HUDEP-2 (cell line): Measurements from ENCODE around the gene GRB7.
"Not testable (repeated sequence)": the region's sequence is repeated elsewhere in the genome, so short reads cannot be mapped to it uniquely, and the experiment has no call there.

Source experiments
- DNase-seq, 76 experiments: peaks; one replicate each; lab custom pipeline; 2025; ENCODE audit not compliant: unreplicated experiment in 76 of 76; lab: John Stamatoyannopoulos, UW

The GRB7 gene

DNA sequence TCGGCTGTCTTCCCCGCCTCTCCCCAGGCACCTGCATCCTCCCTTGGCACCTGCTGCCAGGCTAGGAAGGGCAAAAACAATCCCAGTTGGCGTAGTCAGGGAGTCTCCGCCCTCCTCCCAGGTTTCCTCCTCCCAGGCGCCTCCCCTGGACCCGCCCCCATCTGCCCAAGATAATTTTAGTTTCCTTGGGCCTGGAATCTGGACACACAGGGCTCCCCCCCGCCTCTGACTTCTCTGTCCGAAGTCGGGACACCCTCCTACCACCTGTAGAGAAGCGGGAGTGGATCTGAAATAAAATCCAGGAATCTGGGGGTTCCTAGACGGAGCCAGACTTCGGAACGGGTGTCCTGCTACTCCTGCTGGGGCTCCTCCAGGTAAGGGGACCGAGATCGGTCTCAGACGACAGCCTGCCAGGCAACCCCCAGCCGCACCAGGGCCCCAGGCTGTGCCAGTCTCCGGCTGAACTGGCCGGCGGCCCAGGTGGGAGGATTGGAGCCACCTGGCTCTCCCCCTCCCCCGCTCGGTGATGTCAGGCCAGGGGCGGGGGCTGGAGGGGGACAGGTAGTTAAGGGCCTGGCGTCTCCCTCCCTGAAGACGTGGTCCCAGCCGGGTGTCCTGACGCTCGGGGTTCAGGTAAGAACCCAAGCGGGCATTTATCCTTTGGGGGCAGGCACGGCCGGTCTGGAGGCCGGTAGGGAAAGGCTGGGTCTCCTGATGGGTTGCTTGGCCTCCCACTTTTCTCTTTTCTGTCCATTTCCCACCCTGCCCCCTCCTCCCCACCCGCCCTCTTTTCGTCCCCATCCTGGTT is at the start of gene GRB7:
GRB7 (plus strand) TSS at position 179 of the 808 bp plus-strand sequence. CDS start 4,364 bp downstream, outside the sequence.
- no peak for DNase-seq

- no peak for DNase-seq
These were observed 49.3 kb upstream of the GRB7 start for GRCh38 chr17:39688475-39688835.

- DNase-seq: no peak
These were observed 48.8 kb upstream of the GRB7 start for GRCh38 chr17:39688945-39689344.

DNA sequence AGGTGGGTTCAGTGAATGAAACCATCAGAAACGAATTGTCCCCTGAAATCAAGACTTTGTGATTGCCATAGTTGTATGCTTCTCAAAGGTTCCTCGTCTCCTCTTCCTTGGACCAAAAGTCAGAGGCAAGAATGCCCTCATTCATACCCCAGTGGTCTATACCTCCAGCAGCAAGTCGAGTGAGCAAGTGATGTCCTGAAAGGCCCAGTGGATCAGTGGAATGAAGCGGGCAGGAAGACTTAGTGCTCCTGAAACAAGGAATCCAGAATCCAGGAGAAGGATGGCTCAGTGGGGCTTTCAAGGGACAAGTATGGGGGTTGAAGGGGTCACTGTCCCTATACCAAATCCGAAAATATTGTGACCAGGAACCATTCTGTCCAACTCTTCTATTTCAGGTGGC is 43.1 kb upstream of the GRB7 start:
- DNase-seq: no peak

- no peak for DNase-seq
These were observed 42.7 kb upstream of the GRB7 start for GRCh38 chr17:39695089-39695474.

DNA sequence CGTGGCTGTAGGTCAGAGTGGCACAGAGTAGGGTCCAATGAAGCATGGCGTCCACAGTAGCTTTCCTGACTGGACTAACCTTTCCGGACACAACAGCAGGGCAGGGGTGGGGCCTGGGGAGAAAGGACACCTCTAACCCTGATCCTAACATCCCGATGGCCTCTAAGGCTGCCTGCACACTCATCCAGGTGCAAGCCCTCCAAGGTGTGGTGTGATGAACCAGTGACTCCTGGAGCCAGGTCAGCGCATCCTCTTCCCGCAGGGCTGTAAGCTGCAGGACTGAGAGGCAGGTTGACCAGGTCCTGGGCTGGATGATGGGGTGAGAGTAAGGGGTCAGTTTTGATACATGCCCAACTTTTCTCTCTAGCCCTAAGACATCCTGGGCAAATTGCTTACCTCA is 41.0 kb upstream of the GRB7 start:
- DNase-seq: no peak

- DNase-seq: peak in 5 of 76 experiments; percentile 5 to 22 (median 13)
These were observed 39.8 kb upstream of the GRB7 start for GRCh38 chr17:39697961-39698360.

- not testable (repeated sequence) for DNase-seq
These were observed 38.5 kb upstream of the GRB7 start for GRCh38 chr17:39699157-39699817.

DNA sequence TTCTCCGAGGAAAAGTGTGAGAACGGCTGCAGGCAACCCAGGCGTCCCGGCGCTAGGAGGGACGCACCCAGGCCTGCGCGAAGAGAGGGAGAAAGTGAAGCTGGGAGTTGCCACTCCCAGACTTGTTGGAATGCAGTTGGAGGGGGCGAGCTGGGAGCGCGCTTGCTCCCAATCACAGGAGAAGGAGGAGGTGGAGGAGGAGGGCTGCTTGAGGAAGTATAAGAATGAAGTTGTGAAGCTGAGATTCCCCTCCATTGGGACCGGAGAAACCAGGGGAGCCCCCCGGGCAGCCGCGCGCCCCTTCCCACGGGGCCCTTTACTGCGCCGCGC is 38.0 kb upstream of the GRB7 start, which contains the start of gene ERBB2:
ERBB2 (plus strand) TSS at position 247 of the 330 bp plus-strand sequence. CDS start 175 bp downstream, outside the sequence.
- DNase-seq: no peak

GRCh38 chr17:39700148-39700987 is 37.4 kb upstream of the GRB7 start:
- no peak for DNase-seq

- DNase-seq: no peak
These were observed 36.5 kb upstream of the GRB7 start for GRCh38 chr17:39701012-39701783.

DNA sequence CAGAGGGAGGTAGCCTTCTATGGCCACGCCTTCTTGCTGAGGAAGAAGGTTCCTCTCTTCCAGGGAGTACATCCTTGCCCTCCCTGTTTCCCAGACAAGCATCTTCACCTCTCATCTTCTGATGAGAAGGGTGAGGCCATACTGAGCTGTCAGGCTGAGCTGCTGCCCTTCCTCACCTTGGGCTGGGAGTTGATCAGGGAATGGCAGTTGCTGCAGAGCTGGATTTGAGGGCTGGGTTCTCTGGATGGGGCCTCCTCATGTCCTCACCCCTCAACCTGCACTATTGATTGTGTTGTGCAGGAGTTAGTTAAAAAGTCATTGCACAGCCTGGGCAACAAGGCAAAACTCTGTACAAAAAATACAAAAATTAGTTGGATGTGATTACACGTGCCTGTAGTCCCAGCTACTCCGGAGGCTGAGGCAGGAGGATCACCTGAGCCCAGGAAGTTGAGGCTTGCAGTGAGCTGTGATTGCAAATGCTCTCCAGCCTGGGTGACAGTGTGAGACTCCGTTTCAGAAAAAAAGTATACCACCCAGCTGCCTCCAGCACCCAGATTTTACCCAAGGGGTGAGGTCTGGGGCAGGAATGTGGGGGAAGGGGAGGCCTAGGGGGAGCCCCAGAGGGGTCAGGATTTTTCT is 35.8 kb upstream of the GRB7 start:
- no peak for DNase-seq

DNA sequence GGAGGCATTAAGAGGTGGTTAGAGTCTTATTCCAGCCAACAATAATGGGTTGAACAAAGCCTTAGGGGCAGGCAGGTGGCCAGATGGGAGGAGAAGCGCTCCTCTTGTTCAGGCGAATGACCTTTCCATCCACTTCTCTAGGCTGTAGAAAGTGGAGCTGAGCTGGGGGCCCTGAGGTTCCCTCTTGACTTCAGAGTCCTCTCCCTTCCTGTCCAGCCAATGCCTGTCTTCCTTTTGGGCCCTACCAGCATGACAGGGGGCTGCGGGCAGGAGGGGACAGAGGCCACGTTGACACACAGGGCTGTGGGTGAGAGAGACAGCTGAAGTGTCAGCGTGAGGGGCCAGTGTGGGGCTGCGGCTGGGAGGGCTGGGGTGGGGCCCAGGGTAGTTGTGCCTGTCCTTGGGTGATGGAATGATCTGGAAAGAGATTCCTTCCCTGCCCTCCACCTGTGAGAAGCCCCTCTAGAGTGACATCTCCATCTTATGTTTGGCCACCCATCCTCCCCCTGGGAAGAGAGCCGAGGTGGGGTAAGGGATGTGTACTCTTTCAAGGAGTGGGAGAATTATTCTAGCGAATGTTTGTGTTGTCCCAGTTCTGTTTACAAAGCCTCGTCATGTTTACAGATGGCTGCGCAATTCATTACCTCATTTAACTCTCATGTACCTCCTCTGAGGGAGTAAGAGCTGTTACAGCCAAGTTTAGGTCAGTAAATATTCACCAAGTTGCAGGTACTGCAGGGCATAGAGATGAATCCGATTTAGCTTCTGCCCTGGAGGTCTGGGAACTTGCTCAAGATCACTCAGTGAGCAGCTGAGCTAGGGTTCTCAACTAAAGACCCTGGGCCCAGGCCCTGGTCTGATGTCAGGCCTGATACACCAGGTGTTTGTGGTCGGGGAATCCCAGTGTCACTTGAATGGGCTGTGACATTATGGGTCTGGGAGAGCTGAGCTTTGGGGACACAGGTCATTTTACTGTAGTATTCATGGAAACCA is 34.5 kb upstream of the GRB7 start:
- no peak for DNase-seq

- no peak for DNase-seq
These were observed 33.8 kb upstream of the GRB7 start for GRCh38 chr17:39703913-39704312.

- no peak for DNase-seq
These were observed 32.8 kb upstream of the GRB7 start for GRCh38 chr17:39704821-39705551.

DNA sequence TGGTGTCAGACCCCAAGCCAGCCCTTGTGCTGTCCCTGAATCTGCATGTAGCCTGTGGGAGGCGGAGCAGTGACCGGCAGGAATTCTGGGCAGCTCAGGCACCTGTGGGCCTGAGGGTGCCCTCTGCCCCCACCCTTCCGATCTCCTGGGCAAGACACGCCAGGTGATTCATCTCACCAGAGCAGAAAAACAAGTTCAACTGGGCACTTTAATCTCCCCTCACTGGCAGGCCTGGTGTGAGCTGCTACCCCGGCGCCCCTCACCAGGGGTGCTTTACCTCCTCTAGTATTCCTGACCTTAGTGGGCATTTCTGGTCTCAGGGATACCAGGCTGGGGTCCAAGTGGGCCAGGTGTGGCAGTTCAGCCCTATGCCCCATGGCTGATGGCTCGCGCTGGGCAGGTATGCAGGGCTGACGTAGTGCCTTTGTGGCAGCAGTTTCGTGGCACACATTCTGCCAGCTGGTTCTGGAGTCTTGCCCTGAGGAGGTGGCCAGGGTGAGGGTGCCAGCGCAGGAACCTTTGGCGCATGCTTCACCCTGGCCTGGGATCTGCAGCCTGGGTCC is 31.9 kb upstream of the GRB7 start:
- no peak for DNase-seq

GRCh38 chr17:39706383-39706782 is 31.4 kb upstream of the GRB7 start:
- no peak for DNase-seq

- no peak for DNase-seq
These were observed 30.8 kb upstream of the GRB7 start for GRCh38 chr17:39706921-39707337.
